Panc1 (cell line): ENCODE data around the gene GAREM2.

ENCODE experiments used
- POLR2AphosphoS5 ChIP-seq: IDR thresholded peaks from 2 replicates; pipeline ENCODE4 v1.6.1; 2012; ENCODE audit warnings: mild to moderate bottlenecking, low read depth, low read length, moderate library complexity
- TCF7L2 ChIP-seq: IDR thresholded peaks from 2 replicates; pipeline ENCODE4 v1.6.1; 2011; ENCODE audit warnings: mild to moderate bottlenecking, low read depth, low read length, inconsistent platforms
- TF ChIP-seq, protein P1 (sequence below): fragments of 450-650 bp; IDR thresholded peaks from 2 replicates; pipeline ENCODE4 v1.5.1; 2017; ENCODE audit warnings: mild to moderate bottlenecking
- TF ChIP-seq, protein P2 (sequence below), 2 experiments: IDR thresholded peaks; 2 replicates each; pipeline ENCODE4 v1.6.1; 2011 to 2012; ENCODE audit warnings: low read depth in 2 of 2, control low read depth in 1 of 2, low read length in 1 of 2, mild to moderate bottlenecking in 1 of 2, moderate library complexity in 1 of 2; ENCODE audit not compliant: insufficient read depth in 1 of 2

DNA sequence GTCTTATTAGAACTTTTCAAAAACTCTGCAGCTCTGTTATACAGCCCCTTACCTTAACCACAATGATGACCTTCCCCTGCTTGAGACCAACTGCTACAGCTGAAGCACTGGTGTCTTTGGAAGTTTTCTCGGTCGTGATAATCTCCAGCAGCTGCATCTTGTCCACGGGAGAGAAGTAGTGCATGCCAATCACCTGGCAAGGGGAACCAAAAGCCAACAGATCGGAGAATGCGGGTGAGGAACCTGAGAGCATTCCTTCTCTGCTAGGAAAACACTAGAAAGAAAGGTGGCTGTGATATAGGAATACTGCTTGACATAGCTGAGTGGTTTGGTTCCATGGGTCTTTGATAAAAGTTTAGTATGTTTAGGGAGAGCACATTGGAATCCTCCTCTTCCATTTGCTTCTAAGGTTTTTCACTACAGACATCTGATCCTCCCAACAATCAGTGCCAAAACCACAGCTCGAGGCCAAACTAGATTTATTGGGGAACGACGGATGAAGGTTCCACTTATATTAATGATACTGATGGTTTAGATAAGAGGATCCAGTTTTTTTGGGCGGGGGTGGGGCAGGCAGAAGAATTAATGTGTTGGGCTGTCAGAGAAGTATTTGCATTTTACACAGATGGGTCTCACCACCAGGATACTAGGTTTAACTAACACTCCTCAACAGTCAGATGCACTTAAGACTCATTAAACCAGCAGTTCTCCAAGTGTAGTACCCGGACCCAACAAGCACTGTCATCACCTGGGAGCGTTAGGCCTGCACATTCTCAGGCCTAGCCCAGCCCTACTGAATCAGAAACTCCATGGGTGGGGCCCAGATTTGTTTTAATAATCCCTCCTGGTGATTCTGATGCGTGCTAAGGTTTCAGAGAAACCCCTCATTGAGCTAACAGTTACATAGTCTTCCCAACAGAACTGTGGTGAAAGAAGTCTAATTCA lies 22.4 kb downstream of the GAREM2 start:
- TF ChIP-seq, protein P1, sequence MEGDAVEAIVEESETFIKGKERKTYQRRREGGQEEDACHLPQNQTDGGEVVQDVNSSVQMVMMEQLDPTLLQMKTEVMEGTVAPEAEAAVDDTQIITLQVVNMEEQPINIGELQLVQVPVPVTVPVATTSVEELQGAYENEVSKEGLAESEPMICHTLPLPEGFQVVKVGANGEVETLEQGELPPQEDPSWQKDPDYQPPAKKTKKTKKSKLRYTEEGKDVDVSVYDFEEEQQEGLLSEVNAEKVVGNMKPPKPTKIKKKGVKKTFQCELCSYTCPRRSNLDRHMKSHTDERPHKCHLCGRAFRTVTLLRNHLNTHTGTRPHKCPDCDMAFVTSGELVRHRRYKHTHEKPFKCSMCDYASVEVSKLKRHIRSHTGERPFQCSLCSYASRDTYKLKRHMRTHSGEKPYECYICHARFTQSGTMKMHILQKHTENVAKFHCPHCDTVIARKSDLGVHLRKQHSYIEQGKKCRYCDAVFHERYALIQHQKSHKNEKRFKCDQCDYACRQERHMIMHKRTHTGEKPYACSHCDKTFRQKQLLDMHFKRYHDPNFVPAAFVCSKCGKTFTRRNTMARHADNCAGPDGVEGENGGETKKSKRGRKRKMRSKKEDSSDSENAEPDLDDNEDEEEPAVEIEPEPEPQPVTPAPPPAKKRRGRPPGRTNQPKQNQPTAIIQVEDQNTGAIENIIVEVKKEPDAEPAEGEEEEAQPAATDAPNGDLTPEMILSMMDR: no peak
- TF ChIP-seq TCF7L2: no peak
- TF ChIP-seq POLR2AphosphoS5: no peak
- TF ChIP-seq, protein P2, sequence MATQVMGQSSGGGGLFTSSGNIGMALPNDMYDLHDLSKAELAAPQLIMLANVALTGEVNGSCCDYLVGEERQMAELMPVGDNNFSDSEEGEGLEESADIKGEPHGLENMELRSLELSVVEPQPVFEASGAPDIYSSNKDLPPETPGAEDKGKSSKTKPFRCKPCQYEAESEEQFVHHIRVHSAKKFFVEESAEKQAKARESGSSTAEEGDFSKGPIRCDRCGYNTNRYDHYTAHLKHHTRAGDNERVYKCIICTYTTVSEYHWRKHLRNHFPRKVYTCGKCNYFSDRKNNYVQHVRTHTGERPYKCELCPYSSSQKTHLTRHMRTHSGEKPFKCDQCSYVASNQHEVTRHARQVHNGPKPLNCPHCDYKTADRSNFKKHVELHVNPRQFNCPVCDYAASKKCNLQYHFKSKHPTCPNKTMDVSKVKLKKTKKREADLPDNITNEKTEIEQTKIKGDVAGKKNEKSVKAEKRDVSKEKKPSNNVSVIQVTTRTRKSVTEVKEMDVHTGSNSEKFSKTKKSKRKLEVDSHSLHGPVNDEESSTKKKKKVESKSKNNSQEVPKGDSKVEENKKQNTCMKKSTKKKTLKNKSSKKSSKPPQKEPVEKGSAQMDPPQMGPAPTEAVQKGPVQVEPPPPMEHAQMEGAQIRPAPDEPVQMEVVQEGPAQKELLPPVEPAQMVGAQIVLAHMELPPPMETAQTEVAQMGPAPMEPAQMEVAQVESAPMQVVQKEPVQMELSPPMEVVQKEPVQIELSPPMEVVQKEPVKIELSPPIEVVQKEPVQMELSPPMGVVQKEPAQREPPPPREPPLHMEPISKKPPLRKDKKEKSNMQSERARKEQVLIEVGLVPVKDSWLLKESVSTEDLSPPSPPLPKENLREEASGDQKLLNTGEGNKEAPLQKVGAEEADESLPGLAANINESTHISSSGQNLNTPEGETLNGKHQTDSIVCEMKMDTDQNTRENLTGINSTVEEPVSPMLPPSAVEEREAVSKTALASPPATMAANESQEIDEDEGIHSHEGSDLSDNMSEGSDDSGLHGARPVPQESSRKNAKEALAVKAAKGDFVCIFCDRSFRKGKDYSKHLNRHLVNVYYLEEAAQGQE (IDR thresholded peaks at IDR 0.05; ENCODE audit: insufficient read depth in 1 of 2, low read depth in 2 of 2, low read length in 1 of 2): no peak
